MM.1S (cell line): ENCODE results near the gene SLC1A7.

Experiments used
- DNase-seq: peaks from one replicate; pipeline ENCODE4 v3.0.0-alpha.2; 2015
- H2AFZ ChIP-seq: fragments of 300-600 bp; sonication (generic); 2 replicates; pipeline ENCODE4 v1.6.0; 2016; ENCODE audit warnings: antibody characterized with exemption, low read length
- H3F3A ChIP-seq: fragments of 300-600 bp; sonication (generic); 2 replicates; pipeline ENCODE4 v1.6.1; 2016; ENCODE audit warnings: mild to moderate bottlenecking, antibody characterized with exemption, low read length, moderate library complexity, mixed read lengths; ENCODE audit not compliant: insufficient read depth
- H3K27ac ChIP-seq: fragments of 300-600 bp; sonication (generic); 2 replicates; pipeline ENCODE4 v1.5.1; 2016; ENCODE audit warnings: mild to moderate bottlenecking, low read length
- H3K27me3 ChIP-seq: fragments of 300-600 bp; sonication (generic); replicated peaks from 2 replicates; pipeline ENCODE4 v1.6.0; 2016; ENCODE audit warnings: low read length; ENCODE audit not compliant: insufficient read depth
- H3K36me3 ChIP-seq: fragments of 300-600 bp; sonication (generic); replicated peaks from 2 replicates; pipeline ENCODE4 v1.6.1; 2016; ENCODE audit warnings: mild to moderate bottlenecking, low read length, mixed read lengths; ENCODE audit not compliant: insufficient read depth
- H3K4me1 ChIP-seq: fragments of 300-600 bp; sonication (generic); 2 replicates; pipeline ENCODE4 v1.6.1; 2016; ENCODE audit warnings: low read length, mixed read lengths
- H3K4me2 ChIP-seq: fragments of 300-600 bp; sonication (generic); 2 replicates; pipeline ENCODE4 v1.6.0; 2016; ENCODE audit warnings: low read depth, low read length
- H3K4me3 ChIP-seq: fragments of 300-600 bp; sonication (generic); 2 replicates; pipeline ENCODE4 v1.5.1; 2016; ENCODE audit warnings: low read length, mixed read lengths
- H3K79me2 ChIP-seq: fragments of 300-600 bp; sonication (generic); 2 replicates; pipeline ENCODE4 v1.6.1; 2016; ENCODE audit warnings: mixed run types, low read length, mixed read lengths
- H3K9ac ChIP-seq: fragments of 300-600 bp; sonication (generic); 2 replicates; pipeline ENCODE4 v1.6.1; 2016; ENCODE audit warnings: low read length, mixed read lengths
- H3K9me2 ChIP-seq: fragments of 300-600 bp; sonication (generic); replicated peaks from 2 replicates; pipeline ENCODE4 v1.6.1; 2016; ENCODE audit warnings: mild to moderate bottlenecking, low read length, mixed read lengths; ENCODE audit not compliant: insufficient read depth
- H3K9me3 ChIP-seq: fragments of 300-600 bp; sonication (generic); replicated peaks from 2 replicates; pipeline ENCODE4 v1.6.1; 2016; ENCODE audit warnings: mild to moderate bottlenecking, low read length, mixed read lengths; ENCODE audit not compliant: insufficient read depth
- H4K20me1 ChIP-seq: fragments of 300-600 bp; sonication (generic); 2 replicates; pipeline ENCODE4 v1.6.1; 2016; ENCODE audit warnings: mild to moderate bottlenecking, low read length, moderate library complexity, mixed read lengths; ENCODE audit not compliant: insufficient read depth
- CTCF ChIP-seq: fragments of 300-600 bp; sonication (generic); IDR thresholded peaks from 2 replicates; pipeline ENCODE4 v1.5.1; 2016; ENCODE audit warnings: antibody characterized with exemption, low read length, mixed read lengths
- EZH2 ChIP-seq: fragments of 300-600 bp; sonication (generic); optimal IDR thresholded peaks from 2 replicates; pipeline ENCODE3; 2017; ENCODE audit warnings: low read depth, mild to moderate bottlenecking, antibody characterized with exemption, low read length, mixed read lengths
- EZH2phosphoT487 ChIP-seq: fragments of 300-600 bp; sonication (generic); IDR thresholded peaks from 2 replicates; pipeline ENCODE4 v1.6.1; 2018; ENCODE audit warnings: antibody characterized with exemption, low read length

The SLC1A7 gene

DNA sequence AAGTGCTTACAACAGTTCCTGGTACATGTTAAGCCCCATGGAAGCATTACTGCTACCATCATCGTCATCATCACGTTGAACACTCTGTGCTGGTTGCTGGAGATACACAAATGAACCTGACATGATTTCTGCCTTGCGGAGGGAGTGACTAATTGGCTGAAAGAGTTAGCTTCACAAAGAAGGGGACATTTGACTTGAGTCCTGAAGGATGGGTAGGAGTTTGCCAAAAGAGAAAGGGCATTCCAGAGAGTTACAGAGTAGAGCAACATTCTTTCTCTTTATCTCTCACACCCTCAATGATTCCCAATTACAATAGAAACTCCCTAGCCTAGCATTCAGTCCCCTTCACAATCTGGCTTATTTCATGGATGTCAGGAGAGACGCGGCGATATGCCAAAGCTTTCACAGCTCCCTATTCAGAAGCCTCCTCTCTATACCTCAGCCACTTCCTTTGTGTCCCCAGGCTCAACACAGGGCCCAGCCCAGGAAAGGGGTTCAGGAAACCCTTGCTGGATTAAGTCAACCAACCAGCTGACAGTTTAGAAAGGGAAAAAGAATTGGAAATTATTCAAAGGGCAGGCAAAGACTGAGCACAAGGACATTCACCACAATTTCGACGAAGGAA is 38.0 kb downstream of the SLC1A7 start:
- Histone ChIP-seq H3K9me3 (no peaks in the 10 kb centered on the region), H3F3A (no peaks in the 10 kb centered on the region), H3K9ac (no peak overlapping the region), H3K4me3 (no peak overlapping the region), H2AFZ (0 out of 2 replicates have a peak overlapping the region, but pooled peaks have one; percentile 15), H3K9me2 (no peaks in the 10 kb centered on the region), H3K27me3 (no peaks in the 10 kb centered on the region), H3K4me2 (no peak overlapping the region), H3K27ac (no peak overlapping the region), H3K4me1 (no peaks in the 10 kb centered on the region), H4K20me1 (no peaks in the 10 kb centered on the region), H3K36me3 (no peaks in the 10 kb centered on the region), H3K79me2 (no peaks in the 10 kb centered on the region)
- no peak for TF ChIP-seq EZH2
- no peak for TF ChIP-seq CTCF
- TF ChIP-seq EZH2phosphoT487, result no peak
- no peak for DNase-seq

DNA sequence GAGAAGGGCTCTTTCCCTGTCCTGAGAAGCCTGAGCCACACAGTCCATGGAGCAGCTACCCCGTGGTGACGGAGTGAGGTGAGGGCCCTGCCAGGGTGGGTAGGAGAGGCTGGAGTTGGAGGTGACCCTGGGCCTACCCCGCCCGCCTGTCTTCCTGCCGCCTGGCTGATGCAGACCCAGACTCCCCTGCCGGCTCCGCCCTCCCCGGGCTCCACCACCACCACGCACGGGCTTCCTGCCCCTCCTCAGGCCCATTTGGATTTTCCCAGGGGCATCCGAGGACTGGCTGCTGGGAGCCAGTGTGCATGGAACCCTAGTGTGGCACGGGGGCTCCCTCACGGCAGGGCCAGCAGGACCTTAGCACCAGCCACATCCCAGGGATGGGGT is 47.9 kb downstream of the SLC1A7 start:
- no peak overlapping the region for H2AFZ ChIP-seq
- no peaks in the 10 kb centered on the region for H3K36me3 ChIP-seq
- H3K4me3 ChIP-seq, result no peak overlapping the region
- peaks cover 5% of the 10 kb centered on the region for H3K27me3 ChIP-seq
- no peaks in the 10 kb centered on the region for H3K9me2 ChIP-seq
- H3K79me2 ChIP-seq, result no peaks in the 10 kb centered on the region
- no peak overlapping the region for H3K9ac ChIP-seq
- no peak for DNase-seq
- no peaks in the 10 kb centered on the region for H3K4me1 ChIP-seq
- no peak for TF ChIP-seq EZH2
- TF ChIP-seq CTCF, result no peak
- TF ChIP-seq EZH2phosphoT487, result no peak
- no peaks in the 10 kb centered on the region for H3K9me3 ChIP-seq
- H3K27ac ChIP-seq, result no peak overlapping the region
- no peaks in the 10 kb centered on the region for H3F3A ChIP-seq
- no peaks in the 10 kb centered on the region for H4K20me1 ChIP-seq
- H3K4me2 ChIP-seq, result no peak overlapping the region

GRCh38 chr1:53093778-53094532 is 48.5 kb downstream of the SLC1A7 start:
- no peaks in the 10 kb centered on the region for H4K20me1 ChIP-seq
- no peaks in the 10 kb centered on the region for H3K36me3 ChIP-seq
- no peaks in the 10 kb centered on the region for H3F3A ChIP-seq
- TF ChIP-seq CTCF (no peak), EZH2phosphoT487 (no peak)
- no peaks in the 10 kb centered on the region for H3K4me1 ChIP-seq
- no peak for DNase-seq
- peaks cover 5% of the 10 kb centered on the region for H3K27me3 ChIP-seq
- H2AFZ ChIP-seq, result no peak overlapping the region
- no peaks in the 10 kb centered on the region for H3K79me2 ChIP-seq
- no peak overlapping the region for H3K9ac ChIP-seq
- no peaks in the 10 kb centered on the region for H3K9me2 ChIP-seq
- H3K9me3 ChIP-seq, result no peaks in the 10 kb centered on the region
- H3K4me2 ChIP-seq, result no peak overlapping the region
- no peak overlapping the region for H3K4me3 ChIP-seq
- H3K27ac ChIP-seq, result no peak overlapping the region
